ENCODE results near the gene SNX8.

SNX8 gene

GRCh38 chr7:2220954-2221353, 93.3 kb downstream of the SNX8 start:
- DNase-seq (ENCODE audit: low spot score): no peak

- no peak for DNase-seq (ENCODE audit: low spot score)
Observed at GRCh38 chr7:2220506-2220905, 93.7 kb downstream of the SNX8 start.

DNA sequence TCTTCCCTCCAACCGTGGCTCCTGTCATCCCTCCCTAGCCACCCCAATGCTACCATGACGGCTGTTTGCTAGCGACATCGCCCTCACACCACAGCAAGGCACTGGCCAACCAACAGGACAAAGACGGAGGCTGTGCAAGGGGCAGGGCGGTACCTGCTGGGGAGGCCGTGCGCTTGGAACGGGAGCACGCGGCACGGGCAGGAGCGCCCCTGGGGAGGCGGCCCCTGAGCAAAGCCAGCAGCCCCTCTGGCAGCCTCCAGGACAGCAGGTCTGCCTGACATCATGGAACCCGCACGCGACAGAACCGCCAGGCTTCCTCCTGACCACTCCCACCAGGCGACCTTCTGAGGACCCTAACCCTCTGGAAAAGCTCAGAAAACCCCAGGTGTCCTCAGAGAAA, 94.2 kb downstream of the SNX8 start:
- no peak for DNase-seq (ENCODE audit: low spot score)

GRCh38 chr7:2219606-2220005, 94.6 kb downstream of the SNX8 start:
- DNase-seq (ENCODE audit: low spot score): no peak

DNA sequence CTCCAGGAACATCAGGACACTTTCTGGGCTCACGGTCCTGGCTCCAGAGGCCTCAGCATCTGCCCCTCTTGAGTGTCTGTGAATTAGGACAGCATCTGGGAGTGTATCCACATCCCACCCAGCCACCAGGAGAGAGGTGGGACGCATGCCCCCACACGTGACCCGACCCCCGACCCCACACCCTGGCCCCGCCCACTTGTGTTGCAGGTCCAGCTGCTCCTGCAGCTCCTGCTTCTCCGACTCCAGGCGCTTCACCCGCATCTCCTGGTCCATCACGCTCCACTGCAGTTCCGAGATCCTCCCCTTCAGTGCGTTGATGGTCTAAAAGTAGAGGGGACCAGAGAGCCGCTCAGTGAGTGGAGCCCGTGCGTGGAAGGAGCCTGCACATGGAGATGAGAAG, 95.1 kb downstream of the SNX8 start:
- no peak for DNase-seq (ENCODE audit: low spot score)

DNA sequence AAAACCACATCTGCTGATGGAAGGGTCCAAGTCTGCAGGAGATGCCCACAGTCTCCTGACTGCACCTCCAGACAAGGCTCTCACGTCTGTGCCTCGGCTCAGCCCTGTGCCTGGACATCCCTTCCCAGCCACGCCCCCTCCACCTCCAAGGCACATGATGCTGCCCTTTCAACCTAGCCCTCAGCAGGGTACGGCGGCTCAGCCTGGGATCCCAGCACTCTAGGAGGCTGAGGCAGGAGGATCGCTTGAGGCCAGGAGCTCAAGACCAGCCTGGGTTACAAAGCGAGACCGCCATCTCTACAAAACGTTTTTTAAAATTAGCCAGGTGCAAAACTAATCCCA, 95.8 kb downstream of the SNX8 start:
- no peak for DNase-seq (ENCODE audit: low spot score)

- DNase-seq (ENCODE audit: low spot score): no peak
Observed at GRCh38 chr7:2217716-2218443, 96.4 kb downstream of the SNX8 start.

- no peak for DNase-seq (ENCODE audit: low spot score)
Observed at GRCh38 chr7:2217206-2217605, 97.0 kb downstream of the SNX8 start.

DNA sequence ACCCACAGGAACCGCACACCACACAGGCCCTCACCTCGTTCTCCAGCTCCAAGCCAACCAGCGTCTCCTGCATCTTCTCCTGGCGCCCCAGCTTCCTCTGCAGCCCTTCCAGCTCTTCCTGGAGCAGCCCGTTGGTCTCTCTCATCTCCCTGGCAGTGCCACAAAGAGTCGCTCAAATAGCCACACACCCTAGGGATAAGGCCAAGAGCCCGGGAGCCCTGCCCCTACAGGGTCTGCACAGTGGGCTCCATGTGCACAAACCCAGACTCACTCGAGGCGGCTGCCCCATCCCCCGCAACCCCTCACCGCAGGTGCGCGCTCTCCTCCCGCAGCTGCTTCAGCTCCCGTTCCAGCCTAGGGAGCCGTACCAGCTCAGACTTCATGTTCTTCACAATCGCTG, 98.4 kb downstream of the SNX8 start:
- no peak for DNase-seq (ENCODE audit: low spot score)

- no peak for DNase-seq (ENCODE audit: low spot score)
Observed at GRCh38 chr7:2214636-2215035, 99.6 kb downstream of the SNX8 start.

GRCh38 chr7:2213551-2214215, 100.6 kb downstream of the SNX8 start:
- DNase-seq (ENCODE audit: low spot score): no peak

GRCh38 chr7:2212906-2213305, 101.3 kb downstream of the SNX8 start:
- DNase-seq (ENCODE audit: low spot score): no peak

DNA sequence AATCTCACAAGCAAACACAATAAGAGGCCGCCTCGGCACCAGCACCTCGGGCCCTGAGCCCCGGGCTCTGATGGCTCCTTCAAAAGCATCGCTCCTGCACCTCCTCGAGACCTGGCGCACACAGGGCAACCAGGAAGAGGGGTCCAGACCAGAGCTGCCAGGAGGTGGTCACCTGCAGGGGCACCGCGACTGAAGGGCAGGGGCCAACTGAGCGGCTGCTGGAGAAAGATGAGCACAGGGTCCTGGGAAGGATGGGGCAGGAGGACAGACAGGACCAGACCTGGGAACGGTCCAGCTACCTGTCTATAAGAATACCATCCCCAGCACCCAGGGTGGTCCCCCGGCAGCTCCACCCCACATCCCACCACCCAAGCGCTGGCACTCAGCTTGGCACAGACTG, 102.3 kb downstream of the SNX8 start:
- DNase-seq (ENCODE audit: low spot score): no peak

DNA sequence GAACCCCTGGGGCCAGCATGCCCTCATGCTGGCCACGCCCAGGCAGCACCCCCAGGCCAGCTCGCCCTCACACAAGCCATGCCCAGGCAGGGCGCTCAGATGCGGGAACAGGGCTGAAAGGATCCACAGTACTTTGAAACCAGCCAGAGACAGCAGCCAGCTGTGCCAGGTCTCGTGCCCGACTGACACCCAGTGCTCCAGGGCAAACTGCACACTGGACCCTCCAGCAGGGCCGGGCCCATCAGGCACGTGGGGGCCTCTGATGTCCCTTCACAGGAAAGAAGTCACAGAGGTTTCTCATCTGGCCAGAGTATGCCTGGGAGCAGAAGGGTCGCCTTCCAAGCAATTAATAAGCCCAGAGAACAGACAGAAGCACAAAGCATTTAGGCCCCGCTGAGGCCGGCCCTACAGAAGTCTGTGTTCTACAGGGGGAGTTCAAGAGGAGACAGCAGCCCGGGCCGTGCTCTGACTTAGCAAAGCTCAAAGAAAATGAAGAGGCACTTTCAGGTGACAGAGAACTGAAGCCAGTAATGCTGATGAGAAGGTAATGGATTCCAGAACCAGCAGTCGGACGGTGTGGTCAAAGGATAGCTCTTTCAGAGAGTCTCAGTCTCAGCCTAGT, 102.9 kb downstream of the SNX8 start:
- DNase-seq (ENCODE audit: low spot score): no peak

DNA sequence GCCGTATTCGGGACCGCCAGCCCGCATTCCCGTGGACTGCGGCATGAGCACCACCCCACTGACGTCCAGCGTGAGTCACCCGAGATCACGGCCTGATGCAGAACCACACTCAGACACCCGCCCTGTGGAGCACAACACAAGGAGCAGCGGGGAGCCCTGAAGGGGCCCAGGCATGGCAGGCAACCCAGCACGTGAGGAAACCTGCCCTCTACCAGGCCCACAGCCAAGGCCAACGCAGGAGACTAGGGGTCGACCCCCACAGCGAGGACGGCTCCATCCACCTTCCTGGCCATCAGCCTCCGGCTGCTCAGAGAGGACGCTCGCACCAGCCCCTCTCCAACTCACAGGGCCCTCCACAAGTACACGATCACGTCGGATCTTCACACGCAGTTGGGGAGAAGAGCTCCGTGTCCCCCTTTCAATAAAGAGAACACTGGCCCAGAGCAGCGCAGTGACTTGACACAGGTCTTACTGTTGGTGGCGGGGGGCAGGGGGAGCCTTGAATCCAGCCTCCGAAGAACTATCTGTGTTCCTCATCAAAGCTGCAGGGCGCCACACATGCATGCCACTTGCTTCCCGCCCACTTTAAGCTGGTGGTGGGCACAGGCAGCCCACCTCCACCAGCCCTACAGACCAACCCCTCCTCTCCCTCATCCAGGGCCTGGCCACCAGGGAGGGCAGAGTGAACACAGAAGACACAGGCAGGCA, 103.5 kb downstream of the SNX8 start:
- no peak for DNase-seq (ENCODE audit: low spot score)

- no peak for DNase-seq (ENCODE audit: low spot score)
Observed at GRCh38 chr7:2209961-2210323, 104.3 kb downstream of the SNX8 start.

DNA sequence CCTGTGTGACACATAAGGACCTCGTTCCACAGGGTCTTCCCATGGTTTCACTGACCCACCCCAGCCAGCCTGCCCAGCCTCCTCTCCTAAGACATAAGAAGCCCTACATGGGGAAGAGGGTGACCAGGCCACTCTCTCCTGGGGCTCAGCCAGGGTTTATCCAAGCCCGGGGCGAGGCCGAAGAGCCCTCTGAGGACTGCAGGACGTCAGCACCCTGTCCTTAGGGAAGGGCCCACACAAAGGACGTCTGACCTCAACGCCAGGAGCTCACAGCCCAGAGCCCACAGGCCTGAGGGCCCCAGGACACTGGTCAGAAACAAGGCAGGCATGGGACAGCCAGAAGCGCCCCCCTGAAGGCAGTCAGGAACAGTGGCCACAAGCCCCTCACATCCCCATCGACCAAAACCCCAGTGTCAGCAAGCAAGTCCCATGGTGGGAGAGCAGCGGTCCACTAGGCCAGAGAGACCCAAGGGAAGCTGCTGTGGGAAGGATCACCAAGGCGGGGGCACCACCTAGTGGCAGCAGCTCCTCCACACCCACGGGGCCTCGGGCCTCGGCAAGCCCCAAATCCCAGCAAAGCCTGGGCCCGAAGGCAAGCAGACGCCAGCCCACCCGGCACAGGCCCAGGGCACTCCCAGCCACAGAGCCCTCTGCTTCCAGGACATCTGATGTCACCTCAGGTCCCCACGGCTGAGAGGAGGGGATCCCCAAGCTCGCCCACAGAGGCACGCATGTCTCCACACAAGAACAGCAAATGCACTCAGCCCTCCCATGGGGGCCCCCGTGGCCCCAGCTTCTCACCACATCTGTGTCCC, 104.9 kb downstream of the SNX8 start:
- peak; percentile 91 for DNase-seq (ENCODE audit: low spot score)

GRCh38 chr7:2208712-2209111, 105.5 kb downstream of the SNX8 start:
- DNase-seq (ENCODE audit: low spot score): no peak

- no peak for DNase-seq (ENCODE audit: low spot score)
Observed at GRCh38 chr7:2205036-2205780, 109.0 kb downstream of the SNX8 start.

GRCh38 chr7:2204446-2204845, 109.8 kb downstream of the SNX8 start:
- no peak for DNase-seq (ENCODE audit: low spot score)

GRCh38 chr7:2203766-2204300, 110.4 kb downstream of the SNX8 start:
- no peak for DNase-seq (ENCODE audit: low spot score)

Measured in D341Med (cell line).